C4-2B (cell line): Measurements from ENCODE around the gene FAM13C.

Source experiments
- CTCF ChIP-seq: fragments of 450-650 bp; conservative IDR thresholded peaks from 2 replicates; pipeline ENCODE4 v1.5.1; 2017; ENCODE audit warnings: mild to moderate bottlenecking
- ZFX ChIP-seq: fragments of 450-650 bp; IDR thresholded peaks from 2 replicates; pipeline ENCODE4 v1.6.1; 2017

GRCh38 chr10:59206204-59206720, 156.1 kb downstream of the FAM13C start:
- no peak for TF ChIP-seq CTCF
- TF ChIP-seq ZFX = no peak
